Activated CD8-positive, alpha-beta T cell treated with anti-CD3 and anti-CD28 coated beads, Interleukin-2, amount 10 ng/mL, durations not matched to agents 7 days and 5 days (primary cell): ENCODE data around the gene BAG5. TPM values are rescaled to one million over a fixed set of nuclear protein-coding genes. Genes with fewer than 3 reads are reported as not detected.

Experiments used
- ATAC-seq: fragments of 150-1000 bp; cut with Tn5 transposase; one replicate; pipeline ENCODE4 v1.10.0; 2021; ENCODE audit warnings: moderate library complexity
- CTCF ChIA-PET: fragments of 350-600 bp; sonication (Branson Sonifier 250); formaldehyde crosslinking; loops from one replicate; lab custom pipeline; 2021; ENCODE audit warnings: antibody characterized with exemption; lab: Charles Lee
- POLR2A ChIA-PET: fragments of 350-600 bp; sonication (Branson Sonifier 250); formaldehyde crosslinking; loops from one replicate; lab custom pipeline; 2021; ENCODE audit warnings: antibody characterized with exemption; lab: Charles Lee
- DNase-seq: peaks from one replicate; pipeline ENCODE4 v3.0.0-alpha.2; 2020
- H3K27ac Mint-ChIP-seq: one replicate; pipeline ENCODE4 v1.8.0; 2021; ENCODE audit warnings: mild to moderate bottlenecking, mixed read lengths
- H3K27me3 Mint-ChIP-seq: one replicate; pipeline ENCODE4 v1.8.0; 2021; ENCODE audit warnings: low read depth, mixed read lengths
- H3K36me3 Mint-ChIP-seq: one replicate; pipeline ENCODE4 v1.8.0; 2021; ENCODE audit warnings: low read depth, mixed read lengths
- H3K4me1 Mint-ChIP-seq: one replicate; pipeline ENCODE4 v1.8.0; 2021; ENCODE audit warnings: low read depth, mixed read lengths
- H3K4me3 Mint-ChIP-seq: one replicate; pipeline ENCODE4 v1.8.0; 2021; ENCODE audit warnings: mild to moderate bottlenecking, mixed read lengths
- H3K9me3 Mint-ChIP-seq: one replicate; pipeline ENCODE4 v1.8.0; 2022; ENCODE audit warnings: mixed read lengths; ENCODE audit not compliant: insufficient read depth
- total RNA-seq, 2 experiments: library from RNA; stranded (reverse); gene quantifications; one replicate each; pipeline ENCODE4 v1.2.3, GENCODE V29; 2021

Gene BAG5
- total RNA-seq, 2 experiments from 2014 or later, result 31.1 to 33.2 TPM

DNA sequence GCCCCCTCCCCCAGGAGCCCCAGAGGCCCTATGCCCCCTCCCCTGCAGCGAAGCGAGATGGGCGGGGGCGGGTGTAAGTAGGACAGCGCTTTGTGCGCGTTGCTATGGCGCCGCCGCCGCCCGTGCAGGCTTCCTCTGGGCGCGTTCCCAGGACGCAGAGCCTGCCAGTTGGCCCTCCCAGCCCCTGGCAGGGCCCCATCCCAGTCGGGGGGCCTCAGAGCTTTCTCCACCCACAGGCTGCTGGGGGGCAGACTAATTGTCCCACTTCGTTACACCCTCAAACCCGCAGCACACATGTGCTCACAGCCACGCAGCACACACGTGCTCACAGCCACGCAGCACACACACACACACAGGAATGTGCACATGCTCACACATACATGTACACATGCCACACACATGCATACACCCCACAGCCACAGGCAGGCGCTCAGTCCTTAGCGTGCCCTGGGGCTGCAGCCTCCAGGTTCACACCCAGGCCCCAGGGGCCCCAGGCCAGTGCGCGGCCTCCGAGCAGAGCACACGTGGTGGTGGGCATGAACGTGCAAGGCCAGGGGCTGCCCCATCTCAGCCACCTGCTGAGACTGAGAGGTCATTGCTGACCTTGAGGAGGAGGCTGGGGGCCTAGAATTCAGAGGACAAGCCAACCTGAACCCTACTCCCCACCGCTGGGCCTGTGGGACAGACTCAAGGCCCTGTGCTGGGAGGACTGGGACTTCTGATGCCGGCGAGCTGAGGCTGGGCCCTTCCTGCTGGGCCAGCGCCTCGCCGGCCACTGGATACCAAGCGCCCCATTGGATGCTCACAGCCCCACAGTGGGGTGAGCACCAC, 17.9 kb downstream of the BAG5 start:
- Mint-ChIP-seq H3K27me3 (no peaks in the 10 kb centered on the region), H3K4me3 (no peak overlapping the region), H3K4me1 (no peaks in the 10 kb centered on the region), H3K27ac (no peak overlapping the region), H3K9me3 (no peaks in the 10 kb centered on the region), H3K36me3 (no peaks in the 10 kb centered on the region)
- ATAC-seq (no peak), DNase-seq (no peak)
- CTCF ChIA-PET, result interaction anchor here (2.2 to 3.7 kb wide), 2 partner anchors 26 to 45 kb away, joined by 9 to 18 read pairs; no protein-coding TSS in a partner anchor
- POLR2A ChIA-PET, result interaction anchor here (0.6 to 1.4 kb wide), 2 partner anchors 10 to 15 kb away, joined by 3 to 5 read pairs; no protein-coding TSS in a partner anchor

DNA sequence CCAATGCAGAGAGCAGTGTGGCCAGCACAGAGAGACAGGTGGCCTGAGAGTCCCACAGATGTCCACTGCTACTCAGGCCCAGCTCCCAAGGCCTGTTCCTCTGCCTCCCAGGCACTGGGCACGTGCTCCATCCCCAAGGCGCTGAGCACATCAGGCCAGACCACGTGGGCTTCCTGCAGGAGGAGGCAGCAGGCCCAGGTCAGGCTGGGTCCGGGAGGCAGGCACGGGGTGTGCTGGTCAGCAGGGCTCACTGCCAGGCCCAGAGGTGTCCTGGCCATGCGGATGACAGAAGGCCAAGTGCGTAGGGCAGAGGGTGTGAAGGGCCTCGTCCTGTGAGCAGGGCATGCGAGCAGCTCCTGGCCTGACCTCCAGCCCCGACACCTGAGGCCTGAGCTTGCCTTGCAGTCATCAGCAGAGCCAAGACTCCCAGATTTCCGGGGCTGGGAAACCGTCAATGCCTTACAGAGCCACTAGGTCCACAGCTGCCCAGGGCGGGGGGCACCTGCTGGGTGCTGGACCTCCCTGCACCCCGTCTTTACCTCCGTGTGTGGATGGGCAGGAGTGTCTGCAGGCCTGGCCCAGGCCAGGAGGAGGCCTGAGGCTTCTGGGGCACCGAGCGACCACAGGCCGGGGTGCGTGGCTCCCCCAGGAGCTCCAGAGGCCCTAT, 18.6 kb downstream of the BAG5 start:
- Mint-ChIP-seq H3K27ac (no peak overlapping the region), H3K4me3 (no peak overlapping the region), H3K4me1 (no peaks in the 10 kb centered on the region), H3K9me3 (no peaks in the 10 kb centered on the region), H3K36me3 (no peaks in the 10 kb centered on the region), H3K27me3 (no peaks in the 10 kb centered on the region)
- DNase-seq (no peak), ATAC-seq (no peak)
- CTCF ChIA-PET, result interaction anchor here (1.3 to 3.7 kb wide), 2 partner anchors 25 to 44 kb away, joined by 3 to 18 read pairs; no protein-coding TSS in a partner anchor
- POLR2A ChIA-PET, result interaction anchor here (0.6 kb wide), 1 partner anchor 14 kb away, joined by 3 read pairs; no protein-coding TSS in a partner anchor

- Mint-ChIP-seq H3K27me3 (no peaks in the 10 kb centered on the region), H3K4me1 (no peaks in the 10 kb centered on the region), H3K27ac (no peak overlapping the region), H3K4me3 (no peak overlapping the region), H3K36me3 (no peaks in the 10 kb centered on the region), H3K9me3 (no peaks in the 10 kb centered on the region)
- ATAC-seq (no peak), DNase-seq (no peak)
- POLR2A ChIA-PET, result no interaction called here
- CTCF ChIA-PET, result interaction anchor here (1.3 kb wide), 1 partner anchor 24 kb away, joined by 3 read pairs; no protein-coding TSS in a partner anchor
Measured at GRCh38 chr14:103543140-103543539, 19.3 kb downstream of the BAG5 start.

GRCh38 chr14:103542605-103543088, 19.8 kb downstream of the BAG5 start:
- ChIA-PET CTCF (interaction anchor here (1.3 kb wide), 1 partner anchor 24 kb away, joined by 3 read pairs; no protein-coding TSS in a partner anchor), POLR2A (no interaction called here)
- DNase-seq, result no peak
- no peaks in the 10 kb centered on the region for H3K9me3 Mint-ChIP-seq
- no peak overlapping the region for H3K27ac Mint-ChIP-seq
- H3K4me1 Mint-ChIP-seq, result no peaks in the 10 kb centered on the region
- no peak for ATAC-seq
- H3K4me3 Mint-ChIP-seq, result no peak overlapping the region
- H3K36me3 Mint-ChIP-seq, result no peaks in the 10 kb centered on the region
- H3K27me3 Mint-ChIP-seq, result no peaks in the 10 kb centered on the region

DNA sequence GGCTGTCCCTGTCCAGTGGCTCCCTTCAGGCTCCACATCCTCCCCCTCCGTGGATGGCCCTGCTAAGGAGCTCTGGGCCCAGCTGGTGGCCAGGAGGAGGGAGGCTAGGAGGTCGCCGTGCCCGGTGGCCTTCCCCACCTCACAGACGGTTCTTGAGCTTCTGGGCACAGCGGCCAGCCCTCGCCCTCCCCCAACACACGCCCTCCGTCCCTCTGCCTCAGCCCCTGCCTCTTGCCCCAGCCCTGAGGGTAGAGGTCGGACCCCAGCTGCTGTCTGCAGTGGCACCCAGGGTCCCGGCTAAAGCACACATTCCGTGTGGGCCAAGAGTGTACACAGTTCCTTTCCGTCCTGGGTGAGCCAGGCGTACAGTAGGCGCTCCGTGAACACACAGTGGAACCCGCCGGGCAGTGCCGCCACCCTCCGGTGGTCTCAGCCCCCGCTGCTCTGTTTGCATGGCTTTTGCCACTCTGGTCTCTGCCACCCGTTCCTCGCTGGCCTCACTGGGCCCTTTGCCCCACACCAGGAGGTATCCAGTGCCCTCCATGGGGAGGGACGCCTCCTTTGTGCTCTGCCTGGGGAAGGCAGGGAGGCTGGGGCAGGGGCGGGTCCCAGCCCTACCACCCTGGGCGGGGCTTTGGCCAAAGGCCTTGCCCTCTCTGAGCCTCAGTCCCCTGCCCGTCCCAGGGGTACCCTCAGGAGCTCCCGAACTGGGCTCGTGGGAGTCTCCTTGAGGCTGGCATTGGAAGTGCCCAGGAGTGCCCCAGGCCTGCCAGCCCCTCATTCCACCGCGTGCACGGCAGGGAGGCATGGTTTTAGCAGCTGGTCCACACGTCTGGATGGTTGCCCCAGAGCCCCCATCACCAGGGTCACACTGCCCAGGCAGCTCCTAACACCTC, 20.5 kb downstream of the BAG5 start:
- no peak for DNase-seq
- H3K36me3 Mint-ChIP-seq, result no peaks in the 10 kb centered on the region
- POLR2A ChIA-PET, result no interaction called here
- H3K4me3 Mint-ChIP-seq, result no peak overlapping the region
- CTCF ChIA-PET, result no interaction called here
- H3K9me3 Mint-ChIP-seq, result no peaks in the 10 kb centered on the region
- H3K27ac Mint-ChIP-seq, result no peak overlapping the region
- ATAC-seq, result no peak
- H3K4me1 Mint-ChIP-seq, result no peaks in the 10 kb centered on the region
- H3K27me3 Mint-ChIP-seq, result no peaks in the 10 kb centered on the region

DNA sequence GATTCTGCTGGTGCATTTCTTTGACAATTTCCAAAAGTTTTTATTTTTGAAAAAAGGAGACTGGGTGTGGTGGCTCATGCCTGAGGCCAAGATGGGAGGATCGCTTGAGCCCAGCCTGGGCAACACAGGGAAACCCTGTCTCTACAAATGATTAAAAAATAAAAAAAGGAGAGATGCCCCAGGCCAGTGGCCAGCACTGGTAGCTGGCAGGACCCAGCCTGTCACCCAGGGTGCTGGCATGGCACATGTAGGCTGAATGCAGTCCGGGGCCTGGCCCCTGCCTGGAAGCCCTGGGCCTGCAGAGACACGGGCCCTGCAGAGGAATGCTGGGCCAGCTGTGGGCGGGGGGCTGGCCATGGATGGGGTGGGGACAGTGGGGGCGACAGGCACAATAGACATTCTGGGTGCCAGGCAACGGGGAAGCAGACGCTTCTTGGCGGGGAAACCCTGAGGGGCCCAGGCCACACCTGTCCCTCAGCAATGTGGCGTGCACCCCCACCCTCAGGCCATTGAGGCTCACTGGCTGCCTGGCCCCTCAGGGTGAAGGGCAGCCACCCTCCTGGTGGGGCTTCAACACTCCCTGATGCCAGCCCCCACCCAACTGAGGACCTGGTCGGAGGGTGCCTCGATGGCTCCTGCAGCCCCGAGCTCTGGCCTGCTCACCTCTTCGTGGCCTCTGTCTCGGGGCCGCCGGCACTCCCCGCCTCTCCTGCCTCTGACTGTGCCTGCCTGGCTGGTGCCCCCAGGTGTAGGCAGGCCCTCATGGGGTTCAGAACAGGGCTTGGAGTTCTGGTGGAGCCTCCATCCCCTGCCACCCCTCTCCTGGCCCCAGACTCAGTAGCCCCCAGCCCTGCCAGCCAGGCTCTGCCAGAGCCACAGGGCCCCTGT, 21.4 kb downstream of the BAG5 start:
- POLR2A ChIA-PET, result no interaction called here
- no peak overlapping the region for H3K27ac Mint-ChIP-seq
- CTCF ChIA-PET, result no interaction called here
- DNase-seq (no peak), ATAC-seq (no peak)
- H3K4me3 Mint-ChIP-seq, result no peak overlapping the region
- no peaks in the 10 kb centered on the region for H3K27me3 Mint-ChIP-seq
- no peaks in the 10 kb centered on the region for H3K36me3 Mint-ChIP-seq
- H3K4me1 Mint-ChIP-seq, result no peaks in the 10 kb centered on the region
- no peaks in the 10 kb centered on the region for H3K9me3 Mint-ChIP-seq

DNA sequence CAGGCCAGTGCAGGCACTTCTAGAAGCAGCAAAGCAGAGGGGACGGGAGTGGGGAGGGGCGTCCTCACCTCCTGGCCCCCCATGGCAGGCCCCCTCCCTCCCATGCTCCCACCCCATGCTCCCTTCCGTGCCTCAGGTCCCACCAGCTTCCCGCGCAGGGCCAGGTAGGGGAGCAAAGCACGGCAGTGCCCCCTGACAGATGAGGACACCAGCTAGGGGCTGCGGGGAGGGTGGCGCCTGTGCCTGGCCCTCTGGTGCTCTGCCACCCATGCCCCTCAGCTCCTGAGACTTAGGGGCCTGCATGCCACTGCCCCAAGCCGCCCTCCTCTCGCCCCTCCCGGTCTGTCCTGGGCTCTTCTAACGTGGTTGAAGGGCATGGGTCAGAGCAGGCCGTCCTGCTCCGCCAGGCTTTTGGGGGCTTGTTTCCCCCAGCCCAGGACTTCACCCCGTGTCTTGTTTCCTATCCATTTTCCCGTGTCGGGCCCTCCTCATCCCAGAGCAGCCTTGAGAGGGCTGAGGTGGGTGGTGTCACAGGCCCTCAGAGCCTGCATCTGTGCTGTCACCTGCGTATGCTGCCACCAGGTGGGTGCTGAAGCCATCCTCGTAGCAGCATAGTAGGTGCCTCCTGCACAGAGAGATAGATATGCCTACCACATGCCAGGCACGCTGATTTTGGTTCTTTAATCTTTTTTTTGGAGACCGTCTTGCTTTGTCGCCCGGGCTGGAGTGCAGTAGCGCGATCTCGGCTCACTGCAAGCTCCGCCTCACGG, 23.2 kb downstream of the BAG5 start:
- H3K27me3 Mint-ChIP-seq, result no peaks in the 10 kb centered on the region
- no peaks in the 10 kb centered on the region for H3K4me1 Mint-ChIP-seq
- CTCF ChIA-PET, result no interaction called here
- no peaks in the 10 kb centered on the region for H3K9me3 Mint-ChIP-seq
- no peaks in the 10 kb centered on the region for H3K36me3 Mint-ChIP-seq
- no peak for DNase-seq
- ATAC-seq, result no peak
- H3K4me3 Mint-ChIP-seq, result no peak overlapping the region
- H3K27ac Mint-ChIP-seq, result no peak overlapping the region
- POLR2A ChIA-PET, result no interaction called here

- no peak for DNase-seq
- POLR2A ChIA-PET, result no interaction called here
Measured at GRCh38 chr14:103538291-103539055, 24.0 kb downstream of the BAG5 start.

GRCh38 chr14:103537175-103537990, 25.1 kb downstream of the BAG5 start:
- no peaks in the 10 kb centered on the region for H3K9me3 Mint-ChIP-seq
- no peak overlapping the region for H3K27ac Mint-ChIP-seq
- no peak for ATAC-seq
- DNase-seq, result no peak
- H3K36me3 Mint-ChIP-seq, result no peaks in the 10 kb centered on the region
- ChIA-PET POLR2A (no interaction called here), CTCF (interaction anchor here (1.0 kb wide), 1 partner anchor 18 kb away, joined by 3 read pairs; no protein-coding TSS in a partner anchor)
- no peak overlapping the region for H3K4me3 Mint-ChIP-seq
- H3K27me3 Mint-ChIP-seq, result no peaks in the 10 kb centered on the region
- no peaks in the 10 kb centered on the region for H3K4me1 Mint-ChIP-seq

More at GRCh38 chr14:103538291-103539055, 24.0 kb downstream of the BAG5 start:
- Mint-ChIP-seq H3K4me3 (no peak overlapping the region), H3K27ac (no peak overlapping the region), H3K36me3 (no peaks in the 10 kb centered on the region), H3K27me3 (no peaks in the 10 kb centered on the region), H3K4me1 (no peaks in the 10 kb centered on the region), H3K9me3 (no peaks in the 10 kb centered on the region)
- no peak for ATAC-seq
- CTCF ChIA-PET, result no interaction called here
